Nephron progenitor cell (in vitro differentiated cells): ENCODE measurements around the gene RXYLT1.

Experiments used
- DNase-seq: peaks from one replicate; pipeline ENCODE4 v3.0.0; 2021
- H3K27ac Mint-ChIP-seq: 2 replicates; pipeline ENCODE4 v1.8.0; 2021; ENCODE audit warnings: mild to moderate bottlenecking, moderate library complexity, mixed read lengths
- H3K27me3 Mint-ChIP-seq: 2 replicates; pipeline ENCODE4 v1.8.0; 2021; ENCODE audit warnings: mild to moderate bottlenecking, low read depth, mixed read lengths; ENCODE audit not compliant: poor library complexity
- H3K36me3 Mint-ChIP-seq: 2 replicates; pipeline ENCODE4 v1.8.0; 2021; ENCODE audit warnings: low read depth, mixed read lengths
- H3K4me1 Mint-ChIP-seq: 2 replicates; pipeline ENCODE4 v1.8.0; 2021; ENCODE audit warnings: mixed read lengths
- H3K4me3 Mint-ChIP-seq: 2 replicates; pipeline ENCODE4 v1.8.0; 2021; ENCODE audit warnings: mild to moderate bottlenecking, moderate library complexity, mixed read lengths
- H3K9me3 Mint-ChIP-seq: 2 replicates; pipeline ENCODE4 v1.8.0; 2021; ENCODE audit warnings: mild to moderate bottlenecking, moderate library complexity, mixed read lengths
- TF ChIP-seq, protein P1 (sequence below): fragments of 200-600 bp; sonication (generic); IDR thresholded peaks from 2 replicates; pipeline ENCODE4 v1.5.0; 2021; ENCODE audit warnings: antibody characterized with exemption

Gene RXYLT1

DNA sequence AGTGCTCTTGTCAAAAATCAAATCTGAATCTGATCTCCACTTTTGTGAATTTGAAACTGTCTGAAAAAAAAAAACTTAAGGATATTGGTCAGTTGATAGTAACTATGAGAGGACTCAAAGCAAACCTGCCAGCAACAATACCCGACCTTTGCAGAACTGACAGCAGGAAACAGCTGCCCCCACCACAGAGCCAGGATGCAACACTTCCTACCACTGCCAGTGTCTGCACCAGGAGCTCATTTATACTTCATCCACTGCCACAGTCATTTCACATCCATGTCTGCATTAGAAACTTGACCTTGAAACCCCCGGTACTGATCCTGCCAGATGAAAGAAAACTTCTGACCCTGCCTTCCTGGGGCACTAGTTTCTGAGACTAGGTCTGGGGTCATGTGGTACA, 27.4 kb upstream of the RXYLT1 start:
- H3K4me3 Mint-ChIP-seq: no peak overlapping the region
- H3K36me3 Mint-ChIP-seq: no peaks in the 10 kb centered on the region
- no peak for DNase-seq
- peaks cover 10% of the 10 kb centered on the region for H3K4me1 Mint-ChIP-seq
- H3K27me3 Mint-ChIP-seq: peaks cover 13% of the 10 kb centered on the region
- no peaks in the 10 kb centered on the region for H3K9me3 Mint-ChIP-seq
- no peak overlapping the region for H3K27ac Mint-ChIP-seq
- TF ChIP-seq, protein P1, sequence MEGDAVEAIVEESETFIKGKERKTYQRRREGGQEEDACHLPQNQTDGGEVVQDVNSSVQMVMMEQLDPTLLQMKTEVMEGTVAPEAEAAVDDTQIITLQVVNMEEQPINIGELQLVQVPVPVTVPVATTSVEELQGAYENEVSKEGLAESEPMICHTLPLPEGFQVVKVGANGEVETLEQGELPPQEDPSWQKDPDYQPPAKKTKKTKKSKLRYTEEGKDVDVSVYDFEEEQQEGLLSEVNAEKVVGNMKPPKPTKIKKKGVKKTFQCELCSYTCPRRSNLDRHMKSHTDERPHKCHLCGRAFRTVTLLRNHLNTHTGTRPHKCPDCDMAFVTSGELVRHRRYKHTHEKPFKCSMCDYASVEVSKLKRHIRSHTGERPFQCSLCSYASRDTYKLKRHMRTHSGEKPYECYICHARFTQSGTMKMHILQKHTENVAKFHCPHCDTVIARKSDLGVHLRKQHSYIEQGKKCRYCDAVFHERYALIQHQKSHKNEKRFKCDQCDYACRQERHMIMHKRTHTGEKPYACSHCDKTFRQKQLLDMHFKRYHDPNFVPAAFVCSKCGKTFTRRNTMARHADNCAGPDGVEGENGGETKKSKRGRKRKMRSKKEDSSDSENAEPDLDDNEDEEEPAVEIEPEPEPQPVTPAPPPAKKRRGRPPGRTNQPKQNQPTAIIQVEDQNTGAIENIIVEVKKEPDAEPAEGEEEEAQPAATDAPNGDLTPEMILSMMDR: no peak

GRCh38 chr12:63752841-63753240, 26.9 kb upstream of the RXYLT1 start:
- H3K36me3 Mint-ChIP-seq: no peaks in the 10 kb centered on the region
- no peak overlapping the region for H3K4me3 Mint-ChIP-seq
- H3K9me3 Mint-ChIP-seq: no peaks in the 10 kb centered on the region
- no peak overlapping the region for H3K27ac Mint-ChIP-seq
- H3K27me3 Mint-ChIP-seq: peaks cover 13% of the 10 kb centered on the region
- TF ChIP-seq, protein P1: no peak
- DNase-seq: no peak
- H3K4me1 Mint-ChIP-seq: peaks cover 10% of the 10 kb centered on the region

- Mint-ChIP-seq H3K9me3 (no peaks in the 10 kb centered on the region), H3K4me3 (no peak overlapping the region), H3K27me3 (peaks cover 10% of the 10 kb centered on the region), H3K4me1 (peaks cover 10% of the 10 kb centered on the region), H3K27ac (no peak overlapping the region), H3K36me3 (no peaks in the 10 kb centered on the region)
- TF ChIP-seq, protein P1: no peak
- DNase-seq: no peak
These were observed 26.0 kb upstream of the RXYLT1 start for GRCh38 chr12:63753743-63754142.

- Mint-ChIP-seq H3K27me3 (no peaks in the 10 kb centered on the region), H3K27ac (peak overlapping the region; percentile 91), H3K9me3 (peaks cover 15% of the 10 kb centered on the region), H3K4me1 (peaks cover 41% of the 10 kb centered on the region), H3K36me3 (no peaks in the 10 kb centered on the region), H3K4me3 (no peak overlapping the region)
- TF ChIP-seq, protein P1: no peak
- peak; percentile 47 for DNase-seq
These were observed 15.2 kb upstream of the RXYLT1 start for GRCh38 chr12:63764481-63764880.

GRCh38 chr12:63766498-63766897, 13.2 kb upstream of the RXYLT1 start:
- Mint-ChIP-seq H3K27me3 (no peaks in the 10 kb centered on the region), H3K4me1 (peaks cover 36% of the 10 kb centered on the region), H3K9me3 (peaks cover 29% of the 10 kb centered on the region), H3K27ac (no peak overlapping the region), H3K4me3 (no peak overlapping the region), H3K36me3 (no peaks in the 10 kb centered on the region)
- DNase-seq: no peak
- TF ChIP-seq, protein P1: no peak

- no peak for DNase-seq
- H3K4me1 Mint-ChIP-seq: peaks cover 6% of the 10 kb centered on the region
- H3K27me3 Mint-ChIP-seq: no peaks in the 10 kb centered on the region
- no peak overlapping the region for H3K27ac Mint-ChIP-seq
- H3K36me3 Mint-ChIP-seq: no peaks in the 10 kb centered on the region
- TF ChIP-seq, protein P1: no peak
- H3K4me3 Mint-ChIP-seq: no peak overlapping the region
- H3K9me3 Mint-ChIP-seq: peaks cover 31% of the 10 kb centered on the region
These were observed 9.3 kb upstream of the RXYLT1 start for GRCh38 chr12:63770375-63770774.
